DND-41 (cell line): Measurements from ENCODE around the gene RAMACL.

Source experiments
- EZH2 ChIP-seq: IDR thresholded peaks from 3 replicates; pipeline ENCODE4 v1.6.1; 2012; ENCODE audit warnings: borderline replicate concordance, low read depth, mild to moderate bottlenecking, moderate library complexity, low read length, inconsistent platforms; ENCODE audit not compliant: severe bottlenecking
- TF ChIP-seq, protein P1 (sequence below): IDR thresholded peaks from 2 replicates; pipeline ENCODE4 v1.5.1; 2012; ENCODE audit warnings: borderline replicate concordance, low read length, moderate library complexity, mild to moderate bottlenecking; ENCODE audit not compliant: poor library complexity, severe bottlenecking; ENCODE audit errors: extremely low read depth

- TF ChIP-seq, protein P1, sequence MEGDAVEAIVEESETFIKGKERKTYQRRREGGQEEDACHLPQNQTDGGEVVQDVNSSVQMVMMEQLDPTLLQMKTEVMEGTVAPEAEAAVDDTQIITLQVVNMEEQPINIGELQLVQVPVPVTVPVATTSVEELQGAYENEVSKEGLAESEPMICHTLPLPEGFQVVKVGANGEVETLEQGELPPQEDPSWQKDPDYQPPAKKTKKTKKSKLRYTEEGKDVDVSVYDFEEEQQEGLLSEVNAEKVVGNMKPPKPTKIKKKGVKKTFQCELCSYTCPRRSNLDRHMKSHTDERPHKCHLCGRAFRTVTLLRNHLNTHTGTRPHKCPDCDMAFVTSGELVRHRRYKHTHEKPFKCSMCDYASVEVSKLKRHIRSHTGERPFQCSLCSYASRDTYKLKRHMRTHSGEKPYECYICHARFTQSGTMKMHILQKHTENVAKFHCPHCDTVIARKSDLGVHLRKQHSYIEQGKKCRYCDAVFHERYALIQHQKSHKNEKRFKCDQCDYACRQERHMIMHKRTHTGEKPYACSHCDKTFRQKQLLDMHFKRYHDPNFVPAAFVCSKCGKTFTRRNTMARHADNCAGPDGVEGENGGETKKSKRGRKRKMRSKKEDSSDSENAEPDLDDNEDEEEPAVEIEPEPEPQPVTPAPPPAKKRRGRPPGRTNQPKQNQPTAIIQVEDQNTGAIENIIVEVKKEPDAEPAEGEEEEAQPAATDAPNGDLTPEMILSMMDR, result no peak
- TF ChIP-seq EZH2, result no peak
Observed at GRCh38 chr6:166561771-166562359, 24.6 kb downstream of the RAMACL start.
